Measurements from ENCODE around the gene RORC.

The RORC gene

GRCh38 chr1:151760597-151761385 is 70.8 kb downstream of the RORC start:
- Mint-ChIP-seq H3K4me1 (peaks cover 25% of the 10 kb centered on the region), H3K36me3 (peaks cover 4% of the 10 kb centered on the region), H3K27ac (no peak overlapping the region), H3K4me3 (peak overlapping the region; percentile 7), H3K27me3 (no peaks in the 10 kb centered on the region), H3K9me3 (no peaks in the 10 kb centered on the region)

DNA sequence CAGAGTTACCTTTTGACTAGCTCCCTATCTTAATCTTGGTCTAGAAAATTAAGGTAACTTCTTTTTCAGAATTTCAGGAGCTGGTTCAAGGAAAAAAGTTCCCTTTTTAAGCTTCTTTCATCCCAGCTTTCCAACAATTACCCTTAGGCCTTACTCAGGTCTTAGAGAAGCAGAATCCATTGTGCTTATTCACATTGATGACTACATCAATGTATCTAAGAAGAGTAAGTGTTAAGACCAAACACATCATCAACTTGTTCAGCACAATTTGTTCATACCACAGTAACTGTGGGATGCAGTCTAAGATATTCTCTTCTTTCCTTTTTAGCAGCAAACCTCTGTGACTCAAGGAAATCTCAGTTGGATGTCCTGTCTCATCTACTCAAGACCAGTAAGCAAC is 72.4 kb downstream of the RORC start:
- peaks cover 4% of the 10 kb centered on the region for H3K36me3 Mint-ChIP-seq
- H3K9me3 Mint-ChIP-seq: no peaks in the 10 kb centered on the region
- no peaks in the 10 kb centered on the region for H3K27me3 Mint-ChIP-seq
- H3K4me1 Mint-ChIP-seq: peaks cover 22% of the 10 kb centered on the region
- no peak overlapping the region for H3K27ac Mint-ChIP-seq
- H3K4me3 Mint-ChIP-seq: no peak overlapping the region

GRCh38 chr1:151756291-151756690 is 75.3 kb downstream of the RORC start:
- peaks cover 4% of the 10 kb centered on the region for H3K36me3 Mint-ChIP-seq
- peak overlapping the region; percentile 43 for H3K27ac Mint-ChIP-seq
- H3K4me1 Mint-ChIP-seq: peaks cover 6% of the 10 kb centered on the region

More at GRCh38 chr1:151756291-151756690, 75.3 kb downstream of the RORC start:
- Mint-ChIP-seq H3K27me3 (peaks cover 1% of the 10 kb centered on the region), H3K9me3 (no peaks in the 10 kb centered on the region), H3K4me3 (no peak overlapping the region)
